Neural progenitor cell (in vitro differentiated cells): Measurements from ENCODE around the gene ZC3H8. TPM values are rescaled to one million over a fixed set of nuclear protein-coding genes. Genes with fewer than 3 reads are reported as not detected.
A peak's percentile ranks its signal among the peaks of the same experiment; 100 is the strongest.

ENCODE experiments used
- DNase-seq: peaks from one replicate; pipeline ENCODE4 v3.0.0-alpha.2; 2016; ENCODE audit warnings: low spot score
- H2AFZ ChIP-seq: fragments of 200-600 bp; sonication (generic); replicated peaks from 2 replicates; pipeline ENCODE4 v1.6.1; 2016; ENCODE audit warnings: antibody characterized with exemption
- H3F3A ChIP-seq: fragments of 200-600 bp; sonication (generic); 2 replicates; pipeline ENCODE4 v1.6.1; 2016; ENCODE audit warnings: antibody characterized with exemption, low read depth
- H3K27ac ChIP-seq: fragments of 200-600 bp; sonication (generic); 2 replicates; pipeline ENCODE4 v1.5.1; 2016; ENCODE audit warnings: mild to moderate bottlenecking
- H3K27me3 ChIP-seq: fragments of 200-600 bp; sonication (generic); 2 replicates; pipeline ENCODE4 v1.6.1; 2016; ENCODE audit warnings: mild to moderate bottlenecking, moderate library complexity
- H3K36me3 ChIP-seq: fragments of 200-600 bp; sonication (generic); 2 replicates; pipeline ENCODE4 v1.5.1; 2016
- H3K4me1 ChIP-seq: fragments of 200-600 bp; sonication (generic); 2 replicates; pipeline ENCODE4 v1.6.1; 2016; ENCODE audit warnings: mixed run types
- H3K4me2 ChIP-seq: fragments of 200-600 bp; sonication (generic); 2 replicates; pipeline ENCODE4 v1.6.1; 2016
- H3K4me3 ChIP-seq: fragments of 200-600 bp; sonication (generic); 2 replicates; pipeline ENCODE4 v1.5.1; 2016
- H3K79me2 ChIP-seq: fragments of 200-600 bp; sonication (generic); 2 replicates; pipeline ENCODE4 v1.6.1; 2016; ENCODE audit warnings: low read depth
- H3K9ac ChIP-seq: fragments of 200-600 bp; sonication (generic); 2 replicates; pipeline ENCODE4 v1.6.1; 2016
- H3K9me3 ChIP-seq: fragments of 200-600 bp; sonication (generic); 2 replicates; pipeline ENCODE4 v1.5.1; 2016; ENCODE audit warnings: low read depth
- H4K20me1 ChIP-seq: fragments of 200-600 bp; sonication (generic); 2 replicates; pipeline ENCODE4 v1.6.1; 2016; ENCODE audit warnings: low read depth
- H3K27ac Mint-ChIP-seq: 3 replicates; pipeline ENCODE4 v1.8.0; 2021; ENCODE audit warnings: mixed read lengths
- H3K27me3 Mint-ChIP-seq: 2 replicates; pipeline ENCODE4 v1.8.0; 2022; ENCODE audit warnings: low read depth, mild to moderate bottlenecking, inconsistent platforms, moderate library complexity, mixed read lengths; ENCODE audit not compliant: insufficient read depth
- H3K36me3 Mint-ChIP-seq: 3 replicates; pipeline ENCODE4 v1.8.0; 2021; ENCODE audit warnings: mixed read lengths
- H3K4me1 Mint-ChIP-seq: 3 replicates; pipeline ENCODE4 v1.8.0; 2021; ENCODE audit warnings: mixed read lengths
- H3K4me3 Mint-ChIP-seq: 3 replicates; pipeline ENCODE4 v1.8.0; 2021; ENCODE audit warnings: mild to moderate bottlenecking, moderate library complexity, mixed read lengths
- H3K9me3 Mint-ChIP-seq: 3 replicates; pipeline ENCODE4 v1.8.0; 2020; ENCODE audit warnings: mixed read lengths
- EZH2 ChIP-seq: fragments of 200-600 bp; sonication (generic); IDR thresholded peaks from 2 replicates; pipeline ENCODE4 v1.6.1; 2017; ENCODE audit warnings: antibody characterized with exemption, mild to moderate bottlenecking, moderate library complexity
- EZH2phosphoT487 ChIP-seq: fragments of 200-600 bp; sonication (generic); IDR thresholded peaks from 2 replicates; pipeline ENCODE4 v1.6.1; 2017; ENCODE audit warnings: antibody characterized with exemption
- total RNA-seq: library from RNA; depleted of rRNA; stranded (reverse); fragments of >200 nt; gene quantifications from 2 replicates; pipeline ENCODE4 v1.2.3, GENCODE V29; 2015; ENCODE audit warnings: low replicate concordance
- TF ChIP-seq, protein P1 (sequence below): fragments of 200-600 bp; sonication (generic); IDR thresholded peaks from 2 replicates; pipeline ENCODE4 v1.5.1; 2017; ENCODE audit warnings: antibody characterized with exemption, mild to moderate bottlenecking

The ZC3H8 gene
- total RNA-seq, 1 donor from 2014 or later = 14.2 TPM

- Histone ChIP-seq H3K4me1 (peaks cover 7% of the 10 kb centered on the region), H3K9me3 (no peaks in the 10 kb centered on the region), H2AFZ (no peak overlapping the region), H3F3A (peaks cover 9% of the 10 kb centered on the region), H4K20me1 (no peaks in the 10 kb centered on the region), H3K36me3 (no peaks in the 10 kb centered on the region), H3K27me3 (no peaks in the 10 kb centered on the region), H3K9ac (no peak overlapping the region), H3K79me2 (peaks cover 17% of the 10 kb centered on the region), H3K27ac (no peak overlapping the region), H3K4me3 (no peak overlapping the region), H3K4me2 (no peak overlapping the region)
- Mint-ChIP-seq H3K4me1 (peaks cover 18% of the 10 kb centered on the region), H3K27ac (no peak overlapping the region), H3K36me3 (peaks cover 1% of the 10 kb centered on the region), H3K27me3 (peaks cover 4% of the 10 kb centered on the region), H3K9me3 (peaks cover 5% of the 10 kb centered on the region), H3K4me3 (no peak overlapping the region)
- TF ChIP-seq, protein P1, sequence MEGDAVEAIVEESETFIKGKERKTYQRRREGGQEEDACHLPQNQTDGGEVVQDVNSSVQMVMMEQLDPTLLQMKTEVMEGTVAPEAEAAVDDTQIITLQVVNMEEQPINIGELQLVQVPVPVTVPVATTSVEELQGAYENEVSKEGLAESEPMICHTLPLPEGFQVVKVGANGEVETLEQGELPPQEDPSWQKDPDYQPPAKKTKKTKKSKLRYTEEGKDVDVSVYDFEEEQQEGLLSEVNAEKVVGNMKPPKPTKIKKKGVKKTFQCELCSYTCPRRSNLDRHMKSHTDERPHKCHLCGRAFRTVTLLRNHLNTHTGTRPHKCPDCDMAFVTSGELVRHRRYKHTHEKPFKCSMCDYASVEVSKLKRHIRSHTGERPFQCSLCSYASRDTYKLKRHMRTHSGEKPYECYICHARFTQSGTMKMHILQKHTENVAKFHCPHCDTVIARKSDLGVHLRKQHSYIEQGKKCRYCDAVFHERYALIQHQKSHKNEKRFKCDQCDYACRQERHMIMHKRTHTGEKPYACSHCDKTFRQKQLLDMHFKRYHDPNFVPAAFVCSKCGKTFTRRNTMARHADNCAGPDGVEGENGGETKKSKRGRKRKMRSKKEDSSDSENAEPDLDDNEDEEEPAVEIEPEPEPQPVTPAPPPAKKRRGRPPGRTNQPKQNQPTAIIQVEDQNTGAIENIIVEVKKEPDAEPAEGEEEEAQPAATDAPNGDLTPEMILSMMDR = no peak
- no peak for TF ChIP-seq EZH2
- no peak for TF ChIP-seq EZH2phosphoT487
- DNase-seq = no peak
Measured at GRCh38 chr2:112257575-112257974, 2.7 kb upstream of the ZC3H8 start.

GRCh38 chr2:112256654-112257053 lies 1.8 kb upstream of the ZC3H8 start:
- Mint-ChIP-seq H3K4me3 (no peak overlapping the region), H3K9me3 (peaks cover 2% of the 10 kb centered on the region), H3K27me3 (peaks cover 4% of the 10 kb centered on the region), H3K27ac (no peak overlapping the region), H3K36me3 (peaks cover 1% of the 10 kb centered on the region), H3K4me1 (peaks cover 18% of the 10 kb centered on the region)
- no peaks in the 10 kb centered on the region for H3K9me3 ChIP-seq
- no peaks in the 10 kb centered on the region for H3K36me3 ChIP-seq
- H3K4me2 ChIP-seq = no peak overlapping the region
- H3K9ac ChIP-seq = no peak overlapping the region
- H3K27me3 ChIP-seq = no peaks in the 10 kb centered on the region
- no peak for DNase-seq
- no peak overlapping the region for H2AFZ ChIP-seq
- H3K4me3 ChIP-seq = no peak overlapping the region
- peaks cover 9% of the 10 kb centered on the region for H3F3A ChIP-seq
- H3K79me2 ChIP-seq = peaks cover 20% of the 10 kb centered on the region
- no peak overlapping the region for H3K27ac ChIP-seq
- peaks cover 7% of the 10 kb centered on the region for H3K4me1 ChIP-seq
- no peaks in the 10 kb centered on the region for H4K20me1 ChIP-seq
- TF ChIP-seq, protein P1 = no peak
- TF ChIP-seq EZH2 (no peak), EZH2phosphoT487 (no peak)

GRCh38 chr2:112255875-112256274 lies 1.0 kb upstream of the ZC3H8 start:
- peaks cover 27% of the 10 kb centered on the region for H3K79me2 ChIP-seq
- no peak overlapping the region for H2AFZ ChIP-seq
- no peak for TF ChIP-seq EZH2
- TF ChIP-seq, protein P1 = no peak
- no peak for TF ChIP-seq EZH2phosphoT487
- no peak overlapping the region for H3K27ac ChIP-seq
- H3F3A ChIP-seq = peaks cover 9% of the 10 kb centered on the region
- Mint-ChIP-seq H3K36me3 (no peaks in the 10 kb centered on the region), H3K9me3 (no peaks in the 10 kb centered on the region), H3K4me3 (peak overlapping the region; percentile 17), H3K4me1 (peaks cover 18% of the 10 kb centered on the region), H3K27me3 (peaks cover 4% of the 10 kb centered on the region), H3K27ac (no peak overlapping the region)
- no peaks in the 10 kb centered on the region for H3K36me3 ChIP-seq
- no peak overlapping the region for H3K9ac ChIP-seq
- DNase-seq = no peak
- H4K20me1 ChIP-seq = no peaks in the 10 kb centered on the region
- H3K9me3 ChIP-seq = no peaks in the 10 kb centered on the region
- H3K27me3 ChIP-seq = no peaks in the 10 kb centered on the region
- H3K4me1 ChIP-seq = peaks cover 7% of the 10 kb centered on the region
- no peak overlapping the region for H3K4me3 ChIP-seq
- H3K4me2 ChIP-seq = no peak overlapping the region
